ENCODE results near the gene SLC27A5.

The SLC27A5 gene

DNA sequence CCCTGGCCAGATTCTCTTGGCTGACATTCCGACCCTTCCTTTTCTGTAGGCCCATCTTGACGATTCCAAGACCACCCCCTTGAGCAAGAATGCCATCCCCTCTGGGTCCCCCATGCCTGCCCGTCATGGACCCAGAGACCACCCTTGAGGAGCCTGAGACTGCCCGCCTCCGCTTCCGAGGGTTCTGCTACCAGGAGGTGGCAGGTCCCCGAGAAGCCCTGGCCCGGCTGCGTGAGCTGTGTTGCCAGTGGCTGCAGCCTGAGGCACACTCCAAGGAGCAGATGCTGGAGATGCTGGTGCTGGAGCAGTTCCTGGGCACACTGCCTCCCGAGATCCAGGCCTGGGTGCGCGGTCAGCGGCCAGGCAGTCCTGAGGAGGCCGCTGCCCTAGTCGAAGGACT is 34.7 kb downstream of the SLC27A5 start:
- TF ChIP-seq CTCF (IDR thresholded peaks at IDR 0.05; ENCODE audit: low read length) (no peak), EZH2phosphoT487 (IDR thresholded peaks at IDR 0.05; ENCODE audit: low read length) (no peak), EZH2 (optimal IDR thresholded peaks at IDR 0.05; ENCODE audit: low read depth, low read length) (no peak)
- peak overlapping the region; percentile 88; the same call in 1 of the 2 replicates for H3K4me2 ChIP-seq (ENCODE audit: low read depth, low read length)

DNA sequence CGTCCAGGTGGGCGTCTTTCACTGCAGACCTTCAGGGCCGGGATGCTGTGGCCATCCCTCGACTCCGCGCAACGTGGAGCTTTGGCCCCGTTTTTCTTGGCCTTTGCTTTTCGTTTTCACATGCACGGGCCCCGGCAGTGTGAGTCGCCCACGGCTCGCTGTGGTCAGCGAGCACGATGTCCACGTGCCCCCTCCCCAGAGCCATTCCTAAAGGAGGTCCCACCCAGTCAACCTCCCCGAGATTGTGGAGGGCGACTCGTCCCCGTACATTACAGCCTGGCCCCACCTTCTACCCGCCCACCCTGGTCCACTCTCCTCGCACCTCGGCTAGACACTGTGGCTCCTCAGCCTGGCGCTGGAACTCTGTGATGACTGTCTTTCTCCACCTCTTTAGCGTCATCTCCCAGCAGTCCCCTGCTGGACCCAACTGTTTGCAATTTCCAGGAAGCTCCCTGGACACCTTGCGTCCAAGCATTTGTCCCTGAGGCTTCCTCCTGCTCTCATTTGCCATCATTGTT is 35.2 kb downstream of the SLC27A5 start:
- H2AFZ ChIP-seq (ENCODE audit: low read length) = peak overlapping the region; percentile 89
- H3K9me3 ChIP-seq (replicated peaks; ENCODE audit: insufficient read depth, low read length) = no peaks in the 10 kb centered on the region
- no peaks in the 10 kb centered on the region for H3K27me3 ChIP-seq (replicated peaks; ENCODE audit: insufficient read depth, low read length)
- peak overlapping the region; percentile 79 for H3K4me3 ChIP-seq (ENCODE audit: low read length)
- H3K36me3 ChIP-seq (replicated peaks; ENCODE audit: insufficient read depth, low read length) = 0 out of 2 replicates have a peak, but pooled peaks cover 4% of the 10 kb centered on the region
- peaks cover 8% of the 10 kb centered on the region for H3F3A ChIP-seq (ENCODE audit: insufficient read depth, low read length)
- H3K4me2 ChIP-seq (ENCODE audit: low read depth, low read length) = peak overlapping the region; percentile 88
- TF ChIP-seq CTCF (IDR thresholded peaks at IDR 0.05; ENCODE audit: low read length) (no peak), EZH2phosphoT487 (IDR thresholded peaks at IDR 0.05; ENCODE audit: low read length) (no peak), EZH2 (optimal IDR thresholded peaks at IDR 0.05; ENCODE audit: low read depth, low read length) (no peak)
- peak overlapping the region; percentile 76; the same call in 1 of the 2 replicates for H3K27ac ChIP-seq (ENCODE audit: low read length)
- no peaks in the 10 kb centered on the region for H3K4me1 ChIP-seq (ENCODE audit: low read length)
- DNase-seq = no peak
- H3K9me2 ChIP-seq (replicated peaks; ENCODE audit: insufficient read depth, low read length) = no peaks in the 10 kb centered on the region
- H3K9ac ChIP-seq (ENCODE audit: low read length) = peak overlapping the region; percentile 67
- H4K20me1 ChIP-seq (ENCODE audit: insufficient read depth, low read length) = no peaks in the 10 kb centered on the region
- no peaks in the 10 kb centered on the region for H3K79me2 ChIP-seq (ENCODE audit: low read length)

More for the DNA sequence above, 34.7 kb downstream of the SLC27A5 start:
- Histone ChIP-seq H3K9me3 (replicated peaks; ENCODE audit: insufficient read depth, low read length) (no peaks in the 10 kb centered on the region), H4K20me1 (ENCODE audit: insufficient read depth, low read length) (no peaks in the 10 kb centered on the region), H3K79me2 (ENCODE audit: low read length) (no peaks in the 10 kb centered on the region), H3K4me1 (ENCODE audit: low read length) (no peaks in the 10 kb centered on the region), H2AFZ (ENCODE audit: low read length) (no peak overlapping the region), H3K36me3 (replicated peaks; ENCODE audit: insufficient read depth, low read length) (no peaks in the 10 kb centered on the region), H3F3A (ENCODE audit: insufficient read depth, low read length) (peaks cover 8% of the 10 kb centered on the region), H3K9me2 (replicated peaks; ENCODE audit: insufficient read depth, low read length) (no peaks in the 10 kb centered on the region), H3K27me3 (replicated peaks; ENCODE audit: insufficient read depth, low read length) (no peaks in the 10 kb centered on the region), H3K9ac (ENCODE audit: low read length) (no peak overlapping the region), H3K27ac (ENCODE audit: low read length) (no peak overlapping the region), H3K4me3 (ENCODE audit: low read length) (no peak overlapping the region)
- DNase-seq = no peak

DNA sequence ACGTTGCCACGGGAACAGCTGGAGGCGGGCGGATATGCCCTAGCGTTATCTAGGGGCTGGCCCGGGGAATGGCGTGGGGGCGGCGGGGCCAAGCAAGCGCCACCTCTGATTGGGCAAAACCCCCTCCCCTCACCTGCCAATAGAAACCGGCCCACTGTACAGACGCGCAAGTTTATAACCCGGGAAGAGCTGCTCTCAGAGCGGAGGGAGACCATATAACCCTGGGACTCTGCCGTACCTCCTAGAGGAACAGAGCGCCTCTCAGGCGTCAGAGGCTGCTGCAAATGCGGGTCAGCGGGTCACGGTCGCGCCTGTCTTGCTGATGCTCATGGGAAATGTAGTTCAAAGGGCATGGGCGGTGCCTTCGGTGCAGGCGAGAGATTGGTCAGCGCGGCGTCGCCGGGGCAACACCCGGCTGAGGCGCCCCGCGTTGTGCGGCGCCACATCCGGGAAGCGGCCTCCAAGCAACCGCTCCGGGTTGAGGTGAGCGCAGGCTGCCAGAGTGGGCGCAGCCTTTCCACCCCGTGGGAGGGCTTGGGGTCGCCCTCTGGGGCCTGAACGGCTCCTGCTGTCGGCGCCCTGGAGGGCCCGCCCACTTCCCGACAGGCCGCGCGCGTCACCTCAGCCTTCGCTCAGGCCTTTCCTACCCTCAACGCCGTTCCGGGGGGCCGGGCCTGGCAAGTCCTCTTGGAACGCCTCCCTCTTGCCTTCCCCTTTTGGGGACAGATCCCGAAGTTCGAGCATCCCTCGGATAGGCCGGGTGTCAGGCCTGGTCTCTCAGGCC is 35.9 kb downstream of the SLC27A5 start, which contains the start of gene ZNF446:
Gene ZNF446 (plus strand): TSS at position 639 of the 784 bp plus-strand sequence. CDS start 867 bp downstream, outside the sequence.
- H4K20me1 ChIP-seq (ENCODE audit: insufficient read depth, low read length) = no peaks in the 10 kb centered on the region
- H3K9me3 ChIP-seq (replicated peaks; ENCODE audit: insufficient read depth, low read length) = no peaks in the 10 kb centered on the region
- peak within 1 kb of the TSS; percentile 88 for H3K4me2 ChIP-seq (ENCODE audit: low read depth, low read length)
- H2AFZ ChIP-seq (ENCODE audit: low read length) = peak within 1 kb of the TSS; percentile 89
- H3F3A ChIP-seq (ENCODE audit: insufficient read depth, low read length) = peaks cover 8% of the 10 kb centered on the region
- no peaks in the 10 kb centered on the region for H3K27me3 ChIP-seq (replicated peaks; ENCODE audit: insufficient read depth, low read length)
- H3K4me3 ChIP-seq (ENCODE audit: low read length) = peak within 1 kb of the TSS; percentile 79
- H3K79me2 ChIP-seq (ENCODE audit: low read length) = no peaks in the 10 kb centered on the region
- DNase-seq = peak; percentile 96
- peak within 1 kb of the TSS; percentile 76; the same call in 1 of the 2 replicates for H3K27ac ChIP-seq (ENCODE audit: low read length)
- TF ChIP-seq CTCF (IDR thresholded peaks at IDR 0.05; ENCODE audit: low read length) = no peak
- TF ChIP-seq EZH2phosphoT487 (IDR thresholded peaks at IDR 0.05; ENCODE audit: low read length) = no peak
- TF ChIP-seq EZH2 (optimal IDR thresholded peaks at IDR 0.05; ENCODE audit: low read depth, low read length) = no peak
- H3K9me2 ChIP-seq (replicated peaks; ENCODE audit: insufficient read depth, low read length) = no peaks in the 10 kb centered on the region
- 0 out of 2 replicates have a peak, but pooled peaks cover 4% of the 10 kb centered on the region for H3K36me3 ChIP-seq (replicated peaks; ENCODE audit: insufficient read depth, low read length)
- H3K9ac ChIP-seq (ENCODE audit: low read length) = peak within 1 kb of the TSS; percentile 67
- no peaks in the 10 kb centered on the region for H3K4me1 ChIP-seq (ENCODE audit: low read length)

Measured in MM.1S (cell line).